Cerebellar nuclear complex (tissue), 1 donor: Measurements from ENCODE around the gene EXOC4.
A peak's percentile ranks its signal among the peaks of the same experiment; 100 is the strongest.

Experiments used
- DNase-seq, 2 experiments: peaks; one replicate each; lab custom pipeline; 2025; lab: John Stamatoyannopoulos, UW

Gene EXOC4

GRCh38 chr7:133540096-133540860 is 287.4 kb downstream of the EXOC4 start:
- DNase-seq = no peak

GRCh38 chr7:133542209-133542780 is 289.4 kb downstream of the EXOC4 start:
- DNase-seq = no peak

GRCh38 chr7:133543657-133544056 is 290.8 kb downstream of the EXOC4 start:
- DNase-seq = no peak

DNA sequence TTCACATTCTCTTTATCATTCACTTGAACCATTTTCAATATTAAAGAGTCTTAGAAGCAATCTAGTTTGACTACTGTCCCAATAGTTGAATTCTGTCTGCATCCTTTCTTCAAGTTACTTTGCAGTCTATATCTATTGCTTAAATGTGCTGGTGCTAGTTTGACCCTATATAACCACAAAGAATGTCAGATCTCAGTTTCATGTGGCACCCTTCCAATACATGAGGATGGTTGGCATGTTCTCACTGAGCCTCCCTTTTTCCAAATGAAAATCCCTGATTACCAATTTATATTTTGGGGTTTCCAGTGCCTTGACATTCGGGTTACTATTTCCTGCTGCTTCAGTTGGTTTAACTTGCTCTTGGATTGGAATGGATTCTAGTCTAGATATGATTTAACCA is 292.7 kb downstream of the EXOC4 start:
- DNase-seq = no peak

DNA sequence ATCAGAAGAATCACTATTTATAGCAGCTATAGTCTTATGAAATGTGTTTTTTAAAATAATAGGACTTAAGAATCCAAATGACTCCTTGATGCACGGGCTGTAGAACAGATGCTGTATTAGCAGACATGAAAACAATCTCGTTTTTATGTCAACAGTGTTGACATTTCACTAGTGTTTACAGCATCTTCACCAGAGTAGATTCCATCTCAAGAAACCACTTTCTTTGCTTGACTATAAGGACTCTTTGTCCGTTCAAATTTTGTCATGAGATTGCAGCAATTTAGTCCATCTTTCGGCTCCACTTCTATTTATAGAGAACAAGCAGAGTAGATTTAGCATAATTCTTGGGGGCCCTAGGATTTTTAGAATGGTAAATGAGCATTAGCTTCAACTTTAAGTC is 295.1 kb downstream of the EXOC4 start:
- no peak for DNase-seq

DNA sequence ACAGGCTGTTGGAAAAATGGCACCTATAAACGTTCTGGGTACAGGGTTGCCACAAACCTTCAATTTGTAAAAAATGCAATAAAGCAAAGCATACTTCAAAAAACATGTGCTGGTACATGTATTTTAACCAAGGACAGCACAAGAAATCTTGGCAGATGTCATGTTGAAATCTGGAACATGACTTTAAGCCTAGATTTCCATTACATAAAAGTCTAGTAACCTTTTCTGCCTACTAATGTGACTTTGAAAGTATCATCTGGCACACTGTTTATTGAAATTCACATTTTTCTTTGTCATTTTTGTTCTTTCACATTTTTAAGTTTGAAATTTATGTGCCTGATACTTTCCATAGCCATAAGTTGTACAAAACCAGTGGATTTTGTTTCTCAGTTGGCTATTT is 296.8 kb downstream of the EXOC4 start:
- no peak for DNase-seq

GRCh38 chr7:133550145-133550544 is 297.3 kb downstream of the EXOC4 start:
- DNase-seq = no peak

DNA sequence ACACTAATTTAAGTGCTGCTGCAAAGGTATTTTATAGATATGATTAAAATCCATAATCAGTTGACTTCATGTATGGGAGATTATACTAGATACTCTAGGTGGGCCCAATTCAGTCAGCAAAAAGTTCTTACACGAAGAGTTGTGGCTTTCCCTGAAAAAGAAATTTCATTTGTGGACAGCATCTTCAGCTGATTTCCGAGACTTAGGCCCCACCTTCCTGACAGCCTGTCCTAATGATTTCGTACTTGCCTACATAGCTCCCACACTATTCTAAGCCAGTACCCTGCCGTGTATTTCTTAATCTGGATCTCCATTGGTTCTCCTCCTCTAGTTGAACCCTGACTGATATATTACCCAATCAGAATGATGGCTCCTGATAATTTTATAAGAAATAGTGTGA is 297.9 kb downstream of the EXOC4 start:
- no peak for DNase-seq

DNA sequence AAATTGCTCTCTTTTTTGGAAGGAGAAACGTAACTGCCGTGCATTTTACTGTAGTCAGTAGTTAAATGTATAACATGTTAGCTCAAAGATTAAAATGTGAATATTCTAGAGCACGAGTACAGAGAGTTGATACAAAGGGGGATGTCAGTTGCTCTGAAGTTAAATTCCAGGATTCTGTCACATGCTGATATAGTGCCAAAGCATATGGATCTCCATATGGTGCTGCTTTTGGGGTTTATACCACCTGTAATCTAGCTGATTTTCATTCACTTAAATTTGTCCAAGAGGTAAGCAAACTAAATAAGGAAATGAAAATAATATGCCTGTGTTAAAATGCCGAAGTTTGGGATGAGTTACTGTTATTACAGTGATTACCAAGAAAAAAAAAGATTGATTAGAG is 298.6 kb downstream of the EXOC4 start:
- DNase-seq = no peak

- no peak for DNase-seq
These were observed 299.2 kb downstream of the EXOC4 start for GRCh38 chr7:133552079-133552478.

DNA sequence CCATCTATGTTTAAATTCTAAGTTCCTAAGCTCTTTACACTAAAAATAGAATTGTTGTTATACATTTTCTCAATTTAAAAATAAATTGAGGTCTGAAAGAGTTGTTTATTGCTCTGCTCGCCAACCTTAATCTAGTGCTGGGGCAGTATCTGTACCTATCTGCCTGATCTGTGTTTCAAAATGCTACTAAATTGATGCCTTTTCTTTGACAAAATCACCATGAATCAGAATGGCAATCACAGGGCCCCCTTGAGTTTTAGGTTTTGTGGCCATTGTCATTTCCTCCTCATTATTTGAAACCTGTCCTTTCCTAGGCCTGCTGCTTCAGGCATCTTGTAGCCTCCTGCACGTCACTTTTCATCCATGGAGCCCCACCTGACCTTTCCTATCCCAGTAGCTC is 301.5 kb downstream of the EXOC4 start:
- DNase-seq = no peak

DNA sequence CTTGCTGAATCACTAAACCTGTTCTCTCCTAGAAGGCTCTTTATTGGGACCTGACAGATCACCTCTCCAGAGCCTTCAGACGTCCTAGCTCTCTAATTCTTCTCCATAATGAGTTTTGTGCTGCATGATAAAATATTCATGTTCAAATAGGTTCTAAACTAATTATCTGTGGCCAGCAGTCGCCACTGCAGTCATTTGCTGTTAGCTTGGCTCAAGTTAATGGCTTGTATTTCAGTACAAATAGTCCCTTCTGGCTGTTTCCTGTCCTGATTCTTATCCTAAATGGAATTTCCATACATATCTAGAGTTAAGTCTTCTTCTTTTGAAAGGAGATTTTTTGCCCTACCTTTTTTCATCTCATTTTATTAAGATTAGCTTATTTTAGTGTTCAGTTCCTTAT is 303.2 kb downstream of the EXOC4 start:
- DNase-seq = no peak

DNA sequence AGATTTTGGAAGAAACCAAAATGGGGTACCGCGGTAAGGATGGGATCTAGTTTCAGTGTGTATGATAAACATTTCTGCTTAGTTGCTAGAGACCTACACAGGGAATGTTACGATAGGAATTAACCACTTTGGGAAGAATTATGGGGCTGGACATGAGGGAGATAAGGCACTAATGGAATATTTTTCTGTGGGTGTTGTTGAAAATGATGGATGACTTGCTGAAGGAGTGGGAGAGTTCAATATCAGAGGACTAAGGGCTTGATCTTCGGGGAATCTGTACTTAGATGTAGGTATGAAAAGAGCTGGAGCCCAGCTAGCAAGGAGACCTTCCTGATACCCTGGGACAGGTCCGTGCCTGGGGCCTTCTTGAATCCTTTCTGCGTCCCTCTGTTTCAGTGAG is 303.7 kb downstream of the EXOC4 start:
- DNase-seq = no peak

- no peak for DNase-seq
These were observed 308.0 kb downstream of the EXOC4 start for GRCh38 chr7:133560900-133561299.

DNA sequence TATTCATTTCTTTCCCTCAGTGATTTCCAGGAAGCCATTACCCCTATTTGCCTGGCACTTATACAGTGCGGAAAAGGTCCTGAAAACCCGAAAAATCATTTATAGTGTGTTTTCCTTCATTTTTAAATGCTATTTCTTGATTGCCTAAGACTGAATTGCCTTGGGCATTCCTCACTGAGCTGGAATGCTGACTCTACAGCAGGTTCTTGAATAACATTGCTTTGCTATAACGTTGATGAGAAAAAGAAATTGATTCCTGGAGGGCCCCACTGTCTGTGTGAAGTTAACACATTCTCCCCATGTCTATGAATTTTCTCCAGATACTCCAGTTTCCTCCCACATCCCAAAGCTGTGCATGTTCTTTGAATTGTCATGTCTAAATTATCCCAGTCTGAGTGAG is 308.5 kb downstream of the EXOC4 start:
- DNase-seq = no peak

GRCh38 chr7:133562621-133563020 is 309.7 kb downstream of the EXOC4 start:
- no peak for DNase-seq

- no peak for DNase-seq
These were observed 310.4 kb downstream of the EXOC4 start for GRCh38 chr7:133563251-133563650.

- DNase-seq = no peak
These were observed 311.6 kb downstream of the EXOC4 start for GRCh38 chr7:133564484-133564883.

DNA sequence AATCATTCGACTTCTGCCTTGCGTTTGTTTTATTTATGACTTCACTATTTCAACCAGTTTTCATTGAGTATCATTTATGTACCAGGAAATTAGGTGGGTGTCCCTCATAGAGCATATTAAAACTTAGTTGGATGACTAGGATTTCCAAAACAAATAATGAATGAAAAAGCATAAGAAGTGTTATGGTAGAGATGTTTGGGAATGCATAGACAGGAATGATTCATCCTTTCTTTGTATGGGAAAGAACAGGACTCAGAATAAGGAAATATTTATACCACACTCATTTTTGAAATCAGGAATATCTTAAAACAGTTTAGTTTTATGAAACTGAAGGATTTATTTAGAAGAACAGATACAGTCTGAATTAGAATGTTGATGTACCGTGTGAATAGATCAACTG is 315.7 kb downstream of the EXOC4 start:
- no peak for DNase-seq

DNA sequence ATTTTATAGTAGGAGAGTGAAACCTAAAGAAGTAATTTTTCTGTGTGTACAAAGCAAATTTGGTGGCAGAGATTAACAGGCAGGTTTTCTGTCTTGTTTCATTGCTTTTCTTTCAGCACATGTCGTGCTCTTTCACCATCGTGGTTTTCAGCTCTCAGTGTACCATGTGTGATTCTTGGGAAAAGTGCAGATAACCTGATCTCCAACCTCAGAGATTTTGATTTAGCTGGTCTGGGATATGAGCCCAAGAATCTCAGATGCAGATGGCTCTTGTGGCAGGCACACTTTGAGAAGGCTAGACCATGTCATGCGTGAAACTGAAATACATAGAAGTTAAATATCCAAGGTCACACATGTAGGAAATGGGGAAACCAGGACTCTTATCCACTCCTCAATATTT is 317.4 kb downstream of the EXOC4 start:
- DNase-seq = peak in 1 of 2 experiments; percentile 18

DNA sequence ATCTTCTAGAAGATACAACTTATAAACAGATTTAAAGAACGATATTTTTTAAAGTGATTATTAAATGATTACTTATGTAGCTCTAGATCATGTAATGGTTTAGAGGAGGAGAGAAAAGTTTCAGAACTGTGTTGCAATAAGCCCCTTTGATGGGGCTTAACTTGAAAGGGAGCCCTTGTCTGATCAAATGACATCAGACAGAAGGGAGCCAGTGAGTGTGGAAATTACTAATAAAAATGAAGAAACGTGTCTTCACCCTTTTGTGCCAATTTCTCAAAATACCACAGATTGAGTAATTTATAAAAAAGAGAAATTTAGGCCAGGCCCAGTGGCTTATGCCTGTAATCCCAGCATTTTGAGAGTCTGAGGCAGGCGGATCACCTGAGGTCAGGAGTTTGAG is 318.2 kb downstream of the EXOC4 start:
- DNase-seq = no peak

DNA sequence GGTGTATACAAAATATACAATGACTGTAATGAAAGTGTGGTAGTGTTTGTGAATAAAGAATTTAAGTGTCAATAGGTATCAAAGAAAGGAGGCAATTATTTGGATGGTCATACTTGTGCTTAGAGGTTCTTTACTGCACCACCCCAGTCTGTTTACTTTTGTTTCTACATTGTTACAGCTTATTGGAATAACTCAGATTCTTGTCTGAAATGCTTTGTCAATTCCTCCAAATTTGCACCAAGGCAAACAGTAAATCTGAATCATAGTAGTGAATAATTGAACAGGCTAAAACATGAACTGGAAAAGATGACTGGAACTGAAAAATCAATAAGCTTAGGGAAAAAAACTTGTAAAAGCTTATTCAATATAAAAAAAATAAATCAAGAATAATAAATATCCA is 319.2 kb downstream of the EXOC4 start:
- no peak for DNase-seq

GRCh38 chr7:133572843-133573242 is 320.0 kb downstream of the EXOC4 start:
- no peak for DNase-seq
